NCI-H524 (cell line): ENCODE results near the gene REM2.
"Not testable (repeated sequence)": the region's sequence is repeated elsewhere in the genome, so short reads cannot be mapped to it uniquely, and the experiment has no call there.

ENCODE experiments used
- DNase-seq, 2 experiments: peaks; one replicate each; lab custom pipeline; 2025; lab: John Stamatoyannopoulos, UW

Gene REM2

DNA sequence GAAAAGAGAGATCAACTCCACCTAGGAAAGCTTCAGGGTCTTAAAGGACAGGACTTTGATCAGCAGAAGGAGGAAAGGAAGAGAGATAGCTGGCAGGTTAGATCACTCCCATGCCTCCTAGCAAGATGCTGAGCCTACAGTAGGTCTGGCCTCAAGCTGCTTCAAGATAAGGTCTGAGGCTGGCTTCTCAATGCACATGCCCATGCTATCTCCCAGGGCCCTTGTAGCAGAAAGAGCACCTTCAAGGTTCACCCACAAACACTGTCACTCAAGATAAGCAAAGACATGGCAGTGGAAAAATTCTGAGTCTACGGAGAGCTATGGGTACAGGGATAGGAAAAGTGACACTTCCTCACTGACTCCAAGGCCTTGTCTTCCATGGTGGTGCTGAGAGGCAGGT lies 14.3 kb downstream of the REM2 start:
- no peak for DNase-seq

DNA sequence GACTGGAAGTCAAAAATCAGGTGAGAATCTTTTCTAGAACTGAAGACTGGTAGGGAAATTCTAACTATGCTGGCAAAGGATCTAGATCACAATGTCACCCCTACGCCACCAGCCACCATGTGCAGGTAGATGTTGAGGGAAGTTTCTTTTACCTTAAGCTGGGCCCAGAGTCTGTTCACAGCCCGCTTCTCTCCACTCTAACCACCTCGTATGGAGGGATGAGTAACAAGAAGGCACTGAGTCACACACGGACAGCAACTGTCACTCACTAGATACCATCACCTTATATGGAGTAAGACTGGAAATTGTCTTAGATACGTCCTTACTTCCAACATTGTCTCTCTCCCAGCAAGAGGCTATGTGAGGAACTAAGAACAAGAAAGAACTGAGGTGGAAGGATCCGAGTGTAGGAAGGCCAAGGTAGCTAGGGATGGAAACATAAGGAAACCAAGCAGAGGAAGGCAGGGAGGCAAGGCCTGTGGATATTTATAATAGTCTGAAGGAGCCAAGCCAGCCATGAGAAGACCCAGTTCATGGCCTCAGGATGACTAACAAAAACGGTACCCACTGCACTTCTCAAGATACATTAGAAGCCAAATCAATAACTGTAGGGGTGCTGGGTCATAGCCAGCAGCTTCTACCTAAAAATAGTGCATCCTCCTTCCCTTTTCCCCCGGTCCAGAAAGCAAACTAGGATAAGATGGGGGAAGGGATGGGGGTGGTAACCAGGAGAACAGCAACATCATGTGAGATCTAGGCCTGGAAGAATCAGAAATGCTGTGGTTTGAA lies 15.5 kb downstream of the REM2 start:
- no peak for DNase-seq

DNA sequence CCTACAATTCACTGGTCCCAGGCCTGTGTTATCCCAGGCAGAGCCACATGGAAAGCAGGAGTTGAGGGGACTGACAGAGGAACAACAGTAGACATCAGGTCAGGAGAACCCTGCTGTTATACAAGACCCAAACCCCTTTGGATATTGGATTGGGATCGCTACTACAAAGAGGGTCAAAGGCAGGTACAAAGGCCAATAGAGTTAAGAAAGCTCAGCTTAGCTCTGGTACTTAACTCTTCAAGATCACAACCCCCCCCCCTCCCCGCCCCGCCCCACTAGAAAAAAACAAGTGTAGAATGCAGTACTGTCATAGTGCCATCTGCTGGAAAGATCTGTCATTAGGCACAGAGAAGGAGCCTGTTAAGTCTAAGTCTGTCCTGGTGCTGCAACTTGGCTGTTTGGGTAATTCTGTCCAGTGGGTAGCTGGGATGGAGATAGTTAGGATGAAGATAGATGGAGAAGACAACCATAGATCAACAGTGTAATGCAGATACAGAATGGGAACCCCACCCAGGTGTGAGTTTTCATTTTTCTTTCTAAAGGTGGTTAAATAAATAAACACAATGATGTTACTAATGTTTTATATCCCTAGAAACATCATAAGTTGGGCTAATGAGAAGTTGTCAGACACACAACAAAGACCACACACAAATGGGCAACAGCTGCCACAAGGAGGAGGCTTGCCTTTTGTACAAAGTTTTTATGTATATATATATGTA lies 17.2 kb downstream of the REM2 start:
- DNase-seq: peak; percentile 84 to 85

DNA sequence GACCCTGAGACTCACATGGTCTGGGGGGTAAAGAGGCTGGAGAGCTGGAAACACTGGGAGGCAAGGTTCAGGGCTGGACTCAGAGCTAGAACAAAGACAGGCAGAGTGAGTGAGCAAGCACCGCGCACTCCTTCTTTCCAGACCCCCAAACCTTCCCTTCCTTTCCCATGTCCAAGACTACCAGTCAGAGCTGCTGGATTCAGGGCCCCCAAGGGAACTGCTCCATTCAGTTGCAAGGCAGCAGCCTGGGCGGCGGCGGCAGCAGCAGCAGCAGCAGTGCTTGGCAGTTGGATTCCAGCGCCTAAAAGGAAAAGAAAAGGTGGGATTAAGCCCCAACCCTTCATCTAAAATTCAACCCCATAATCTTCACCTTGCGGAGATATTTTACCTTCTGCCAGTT lies 18.8 kb downstream of the REM2 start:
- no peak for DNase-seq

DNA sequence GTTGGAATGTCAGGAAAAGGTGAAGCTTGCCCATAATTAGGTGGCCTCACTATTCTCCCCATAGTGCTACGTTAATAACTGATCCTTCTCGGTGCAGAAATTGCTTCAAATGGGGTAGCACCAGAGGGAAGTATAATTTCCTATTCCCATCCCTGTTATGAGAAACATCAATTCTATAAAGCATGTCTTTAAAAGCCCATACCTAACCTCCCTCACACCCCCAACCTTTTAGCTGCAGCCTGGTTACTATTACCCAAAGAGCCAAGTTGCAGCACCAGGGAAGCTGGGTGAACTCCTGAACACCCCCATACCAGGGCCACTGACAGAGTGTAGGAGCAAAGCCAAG lies 20.7 kb downstream of the REM2 start:
- DNase-seq: no peak

DNA sequence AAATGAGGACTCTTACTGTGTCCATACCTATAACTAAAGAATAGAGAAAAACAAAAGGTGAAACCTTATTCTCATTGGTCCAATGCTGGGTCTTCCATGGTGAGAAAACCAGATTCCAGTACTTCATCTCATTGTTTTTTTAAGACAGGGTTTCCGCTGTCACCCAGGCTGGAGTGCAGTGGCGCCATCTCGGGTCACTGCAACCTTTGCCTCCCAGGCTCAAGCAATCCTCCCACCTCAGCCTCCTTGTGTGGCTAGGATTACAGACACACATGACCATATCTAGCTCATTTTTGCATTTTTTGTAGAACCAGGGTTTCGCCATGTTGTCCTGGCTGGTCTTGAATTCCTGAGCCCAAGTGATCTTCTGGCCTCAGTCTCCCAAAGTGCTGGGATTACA lies 22.6 kb downstream of the REM2 start:
- DNase-seq: no peak

DNA sequence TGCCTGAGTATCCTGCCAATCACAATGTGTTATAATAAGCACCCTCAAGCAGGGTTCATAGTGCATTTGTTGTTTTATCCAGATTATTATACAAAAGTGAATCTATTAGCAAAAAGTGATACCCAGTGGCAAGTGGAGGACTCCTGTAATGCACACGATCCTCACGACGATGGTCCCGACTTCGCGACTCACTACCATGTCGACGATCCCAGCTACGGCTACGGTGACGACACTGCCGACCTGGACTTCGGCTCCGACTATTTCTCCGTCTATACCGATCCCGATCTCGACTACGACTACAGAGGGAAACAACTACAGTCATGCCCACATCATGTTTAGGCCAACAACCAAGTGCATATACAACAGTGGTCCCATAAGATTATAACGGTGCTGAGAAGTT lies 23.1 kb downstream of the REM2 start:
- DNase-seq: no peak

DNA sequence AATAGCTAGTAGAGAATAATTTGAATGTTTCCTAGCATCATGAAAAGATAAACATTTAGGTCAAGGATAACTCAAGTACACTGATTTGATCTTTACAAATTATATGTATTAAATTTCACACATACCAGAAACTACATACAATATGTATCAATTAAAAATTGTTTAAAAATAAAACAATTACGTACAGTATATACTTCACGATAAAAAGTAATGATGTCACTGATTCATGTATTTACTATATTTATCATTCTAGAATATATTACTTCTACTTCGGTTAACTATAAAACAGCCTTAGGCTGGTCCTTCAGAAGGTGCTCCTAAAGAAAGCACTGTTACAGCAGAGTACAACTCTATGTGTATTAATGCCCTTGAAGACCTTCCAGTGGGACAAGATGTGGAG lies 24.4 kb downstream of the REM2 start:
- no peak for DNase-seq

DNA sequence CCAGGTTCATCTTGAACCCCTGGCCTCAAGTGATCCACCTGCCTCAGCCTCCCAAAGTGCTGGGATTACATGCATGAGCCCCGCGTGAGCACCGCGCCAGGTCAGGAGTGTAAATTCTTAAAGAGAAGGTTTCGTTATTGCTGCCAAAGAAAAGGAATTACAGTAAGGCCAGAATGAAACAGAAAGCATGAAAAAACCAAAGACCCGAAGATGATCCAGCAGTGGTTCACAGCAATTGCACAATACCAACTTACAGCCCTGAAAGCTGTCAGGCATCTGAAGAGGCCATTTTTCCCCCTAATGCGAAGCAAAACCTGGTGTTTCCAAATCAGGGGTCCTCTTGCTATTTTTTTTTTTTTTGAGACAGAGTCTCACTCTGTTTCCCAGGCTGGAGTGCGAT lies 25.6 kb downstream of the REM2 start:
- DNase-seq: no peak

DNA sequence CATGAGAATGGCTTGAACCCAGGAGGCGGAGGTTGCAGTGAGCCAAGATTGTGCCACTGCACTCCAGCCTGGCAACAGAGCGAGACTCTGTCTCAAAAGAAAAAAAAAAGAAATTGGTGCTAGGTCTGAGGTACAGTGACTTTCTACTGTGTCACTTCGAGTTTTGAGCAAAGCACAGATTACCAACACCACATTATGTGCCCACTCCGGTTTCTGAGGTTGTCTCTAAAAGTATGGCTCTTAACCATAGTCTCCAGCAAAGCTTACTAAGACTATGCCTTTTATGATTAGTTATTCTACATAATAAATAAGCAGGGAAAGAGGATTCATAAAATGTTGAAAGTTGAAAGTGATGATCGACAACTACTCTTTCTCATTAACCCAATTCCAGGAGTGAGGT lies 27.9 kb downstream of the REM2 start:
- no peak for DNase-seq

DNA sequence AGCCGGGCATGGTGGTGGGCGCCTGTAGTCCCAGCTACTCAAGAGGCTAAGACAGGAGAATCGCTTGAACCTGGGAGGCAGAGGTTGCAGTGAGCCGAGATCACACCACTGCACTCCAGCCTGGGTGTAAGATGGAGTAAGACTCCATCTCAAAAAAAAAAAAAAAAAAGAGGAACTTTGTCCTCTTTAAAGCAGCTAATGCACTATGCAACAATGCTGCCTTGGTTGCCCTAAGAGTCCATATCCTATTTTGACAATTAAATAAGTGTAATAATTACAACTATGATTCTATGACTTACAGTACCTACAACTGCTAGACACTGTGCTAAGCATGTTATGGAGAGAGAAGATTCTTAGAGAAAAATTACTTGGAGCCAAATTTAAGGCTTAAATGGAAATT lies 31.8 kb downstream of the REM2 start:
- not testable (repeated sequence) for DNase-seq

DNA sequence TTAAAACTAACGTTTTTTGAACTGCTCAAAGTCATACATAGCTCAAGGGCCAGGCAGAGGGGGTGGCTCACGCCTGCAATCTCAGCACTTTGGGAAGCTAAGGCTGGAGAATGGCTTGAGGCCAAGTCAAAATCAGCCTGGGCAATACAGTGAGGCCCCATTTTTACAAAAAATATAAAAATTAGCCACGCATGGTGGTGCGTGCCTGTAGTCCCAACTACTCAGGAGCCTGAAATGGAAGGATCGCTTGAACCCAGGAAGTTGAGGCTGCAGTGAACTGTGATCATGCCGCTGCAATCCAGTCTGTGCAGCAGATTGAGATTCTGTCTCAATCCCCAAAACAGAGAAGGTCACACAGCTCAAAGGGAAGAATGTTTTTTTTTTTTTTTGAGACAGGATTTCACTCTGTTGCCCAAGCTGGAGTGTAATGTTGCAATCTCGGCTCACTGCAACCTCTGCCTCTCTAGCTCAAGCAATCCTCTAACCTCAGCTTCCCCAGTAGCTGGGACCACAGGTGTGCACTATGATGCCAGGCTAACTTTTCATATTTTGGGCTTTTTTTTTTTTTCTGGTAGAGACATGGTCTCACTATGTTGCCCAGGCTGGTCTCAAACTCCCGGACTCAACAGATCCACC lies 33.0 kb downstream of the REM2 start:
- no peak for DNase-seq

DNA sequence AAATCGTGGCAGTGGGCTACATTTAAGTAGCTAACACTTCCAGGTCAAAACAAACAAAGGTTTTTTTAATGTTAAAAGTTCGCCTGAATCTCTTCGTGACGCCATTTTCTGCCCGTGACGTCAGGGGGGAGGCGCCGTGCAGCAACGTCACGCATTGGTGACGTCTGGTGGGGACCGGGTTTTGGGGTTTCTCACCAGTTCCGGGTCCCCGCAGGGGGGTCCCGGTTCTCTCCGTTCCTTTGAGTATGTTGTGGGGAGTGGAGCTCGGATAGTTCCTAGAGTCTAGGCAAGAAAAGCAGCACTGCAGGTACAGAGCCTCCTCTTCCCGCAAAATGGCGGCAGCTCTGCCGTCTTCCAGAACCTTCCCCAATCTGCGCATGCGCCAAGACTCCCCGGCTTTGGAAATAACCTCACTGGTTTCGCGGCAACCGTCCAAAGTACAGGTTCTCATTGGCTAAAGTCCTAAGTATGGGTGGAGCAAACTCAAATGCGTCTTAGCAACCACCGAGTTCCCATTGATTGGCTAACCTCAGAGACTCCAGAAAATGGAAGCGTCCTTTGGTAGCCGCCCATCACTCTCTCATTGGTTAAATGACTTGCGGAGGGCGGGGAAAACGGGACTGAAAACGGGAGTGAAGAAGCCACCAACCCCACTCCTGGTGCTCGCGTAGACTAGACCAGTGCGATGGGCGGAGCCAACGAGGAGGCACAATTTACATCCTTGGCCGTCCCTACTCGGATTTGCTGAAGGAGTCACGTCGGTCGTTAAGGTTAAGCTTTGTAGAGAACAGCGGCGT lies 36.0 kb downstream of the REM2 start, which contains the start of gene RBM23:
RBM23 (minus strand) TSS at position 346 of the 797 bp plus-strand sequence.
- peak; percentile 100 for DNase-seq

DNA sequence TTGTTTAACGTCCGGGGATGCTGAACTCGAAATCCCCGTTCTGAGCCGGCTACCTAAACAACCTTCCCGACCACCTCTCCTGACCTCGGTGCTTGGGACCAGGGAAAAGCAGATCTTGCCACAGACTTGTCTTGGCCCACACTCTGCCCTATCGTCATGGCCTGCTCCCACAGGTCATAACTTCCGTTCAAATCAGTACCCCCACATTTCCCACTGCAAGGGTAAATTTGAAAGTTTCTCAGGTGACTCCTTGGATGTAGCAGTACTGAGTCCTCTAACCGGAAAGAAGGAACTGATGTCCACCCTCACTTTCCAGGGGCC lies 36.5 kb downstream of the REM2 start:
- no peak for DNase-seq

DNA sequence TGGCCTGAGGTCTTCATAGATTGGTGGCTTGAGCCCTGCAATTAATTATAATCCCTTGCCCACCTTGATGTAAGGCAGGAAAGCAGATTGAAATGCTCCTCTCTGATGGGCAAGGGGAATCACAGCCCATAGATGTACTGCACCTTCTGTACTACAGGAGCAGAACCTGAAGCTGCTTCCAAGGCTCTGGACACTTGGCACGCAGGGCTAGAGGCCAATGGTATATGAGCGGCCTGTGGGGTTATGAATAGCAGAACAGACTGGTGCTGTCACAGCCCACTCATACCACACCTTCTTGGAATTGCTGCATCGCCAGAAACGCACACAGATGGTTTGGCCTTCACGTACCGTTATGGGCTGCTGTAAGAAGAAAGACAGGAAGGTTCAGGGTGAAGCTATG lies 37.7 kb downstream of the REM2 start:
- DNase-seq: no peak

DNA sequence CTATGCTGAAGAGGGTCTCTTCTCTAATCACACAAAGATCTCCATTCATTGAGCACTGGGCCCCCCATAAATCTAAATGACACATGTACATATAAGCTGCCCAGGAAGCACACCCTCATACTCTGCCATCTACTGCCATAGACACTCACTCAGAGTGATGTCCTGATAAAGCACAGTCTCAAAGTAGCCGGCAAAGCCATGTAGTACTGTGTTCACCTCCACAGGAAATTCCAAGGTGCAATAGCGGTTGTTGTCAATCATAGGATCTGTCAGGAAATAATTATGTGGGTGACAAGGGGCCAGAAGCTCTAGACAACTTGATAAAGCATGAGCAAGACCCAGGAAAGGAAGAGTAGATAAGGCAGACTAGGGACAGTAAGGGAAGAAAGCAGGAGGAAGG lies 39.3 kb downstream of the REM2 start:
- no peak for DNase-seq

DNA sequence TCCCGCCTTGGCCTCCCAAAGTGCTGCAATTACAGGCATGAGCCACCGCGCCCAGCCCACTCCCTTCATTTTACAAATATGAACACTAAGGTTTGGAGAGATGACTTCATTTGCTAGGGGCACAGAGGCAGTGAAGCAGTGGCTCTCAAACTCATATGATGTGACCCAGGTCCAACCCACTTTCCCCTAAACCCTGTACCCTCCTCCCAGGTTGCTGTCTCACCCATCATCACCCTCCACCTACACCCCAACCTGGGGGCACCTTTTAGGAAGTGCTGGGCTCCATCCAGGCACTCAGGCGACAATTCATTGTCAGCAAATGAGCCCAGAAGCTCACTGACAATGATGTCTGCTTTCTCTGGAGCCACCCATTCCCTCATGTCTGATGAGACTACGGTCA lies 40.7 kb downstream of the REM2 start:
- DNase-seq: no peak

DNA sequence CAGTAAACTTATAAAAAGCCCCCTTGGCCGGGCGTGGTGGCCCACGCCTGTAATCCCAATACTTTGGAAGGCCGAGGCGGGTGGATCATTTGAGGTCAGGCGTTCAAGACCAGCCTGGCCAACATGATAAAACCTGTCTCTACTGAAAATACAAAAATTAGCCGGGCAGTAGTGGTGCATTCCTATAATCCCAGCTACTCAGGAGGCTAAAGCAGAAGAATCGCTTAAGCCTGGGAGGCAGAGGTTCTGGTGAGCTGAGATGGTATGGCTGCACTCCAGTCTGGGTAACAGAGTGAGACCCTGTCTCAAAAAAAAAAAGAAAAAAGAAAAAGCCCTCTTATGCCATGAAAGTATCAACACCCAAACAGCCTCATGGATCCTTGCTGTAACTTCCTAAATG lies 42.5 kb downstream of the REM2 start:
- no peak for DNase-seq

DNA sequence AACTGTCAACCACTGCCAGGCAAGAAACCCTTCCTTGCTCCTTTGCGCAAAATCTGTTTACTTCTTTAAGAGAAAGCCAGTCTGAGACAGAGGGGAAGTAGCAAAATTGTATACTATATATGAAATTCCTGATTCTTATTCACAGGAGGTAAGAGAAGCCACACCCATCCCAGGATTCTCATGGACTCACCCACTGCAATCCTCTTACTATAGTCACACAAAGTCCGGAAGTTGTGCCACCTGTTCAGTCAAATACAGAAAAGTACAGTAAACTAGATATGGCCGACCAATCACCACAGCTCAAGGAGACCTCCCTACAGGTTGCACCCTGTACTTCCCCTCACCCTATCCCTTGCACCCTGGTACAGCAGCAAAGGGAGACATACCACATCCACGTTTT lies 43.3 kb downstream of the REM2 start:
- DNase-seq: no peak

DNA sequence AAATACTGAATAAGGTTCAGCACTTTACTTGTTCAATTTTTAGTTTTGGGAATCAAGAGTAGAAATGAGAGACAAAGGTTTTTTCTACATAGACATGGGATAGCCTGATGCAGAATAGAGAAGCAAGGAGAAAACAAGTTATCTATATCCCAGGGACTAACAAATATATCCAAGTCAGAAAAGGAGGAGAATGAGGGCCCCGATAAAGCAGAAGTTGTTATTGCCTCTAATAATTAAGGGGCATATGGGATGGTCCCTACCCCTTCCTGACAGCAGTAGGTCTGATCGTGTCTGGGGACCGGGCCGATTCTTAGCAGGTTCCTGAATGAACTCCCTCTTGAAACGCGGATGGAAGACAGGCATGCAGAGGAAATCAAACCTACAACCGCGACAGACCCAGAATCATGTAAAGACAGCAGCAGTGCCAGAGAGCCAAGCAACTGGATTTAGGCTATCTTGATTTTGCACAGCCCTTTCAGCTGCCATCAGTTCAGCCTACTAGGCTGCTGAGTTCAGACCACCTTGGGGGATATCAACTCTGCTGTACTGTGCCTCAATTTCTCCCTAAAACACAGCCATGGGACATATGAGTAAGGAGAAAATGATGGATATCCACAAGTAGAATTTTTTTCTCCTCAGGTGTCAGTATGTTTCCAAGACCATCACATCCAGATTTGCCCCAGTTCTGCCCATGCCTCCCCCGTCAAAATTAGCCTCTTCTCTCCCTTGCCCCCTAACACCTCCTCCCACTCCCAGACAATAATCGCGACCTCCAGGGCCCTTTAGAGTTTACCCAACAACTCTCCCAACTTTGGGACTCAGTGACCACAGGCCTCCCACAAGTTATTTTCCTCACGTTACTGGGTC lies 45.4 kb downstream of the REM2 start:
- DNase-seq: peak in 1 of 2 experiments; percentile 32

DNA sequence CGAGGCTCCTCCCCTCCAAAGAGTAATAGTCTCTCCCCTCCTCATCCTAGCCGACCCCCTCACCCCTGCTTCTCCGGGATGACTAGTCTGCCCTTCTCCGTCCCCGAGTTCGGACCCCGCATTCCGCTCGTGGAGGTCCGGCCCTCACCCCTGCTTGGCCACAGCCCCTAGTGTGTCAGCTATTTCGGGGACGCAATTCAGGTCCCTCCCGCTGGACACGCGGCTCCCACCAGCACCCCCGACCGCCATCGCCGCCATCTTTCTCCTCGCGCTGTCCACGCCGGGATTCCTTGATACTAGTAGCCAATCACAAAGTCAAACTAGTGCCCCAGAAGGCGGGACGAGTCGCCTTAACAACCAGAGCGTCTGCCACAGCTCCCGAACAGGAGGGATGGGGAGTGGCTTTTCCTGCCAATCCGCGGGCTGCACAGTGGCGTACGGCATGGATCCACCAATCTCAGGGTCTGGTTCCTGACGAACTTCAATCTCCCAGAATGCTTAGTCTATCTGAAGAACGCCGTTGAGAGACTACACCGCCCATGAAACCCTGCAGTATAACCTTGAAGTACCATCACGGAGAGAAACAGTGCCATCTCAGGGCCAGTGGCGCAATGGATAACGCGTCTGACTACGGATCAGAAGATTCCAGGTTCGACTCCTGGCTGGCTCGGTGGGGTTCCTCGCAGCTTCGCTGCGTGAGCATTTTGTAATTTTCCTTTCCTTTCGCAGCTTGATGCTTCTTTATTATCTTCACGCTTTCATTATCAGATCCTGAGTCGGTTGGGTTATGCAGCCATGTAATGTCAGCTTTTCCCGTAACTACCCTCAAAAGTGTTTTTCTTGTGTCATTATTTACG lies 46.3 kb downstream of the REM2 start, which contains the start of gene PRMT5:
PRMT5 (minus strand) TSS at position 273 of the 857 bp plus-strand sequence; CDS start at position 258, 15 bp downstream.
- DNase-seq: peak; percentile 100
